Gastroesophageal sphincter (tissue), 3 donors: ENCODE measurements around the gene FN1.
A peak's percentile ranks its signal among the peaks of the same experiment; 100 is the strongest.

Experiments
- EP300 ChIP-seq: sonication (generic); formaldehyde crosslinking; IDR thresholded peaks from one replicate; pipeline ENCODE4 v1.6.1; 2017; ENCODE audit warnings: antibody characterized with exemption, mild to moderate bottlenecking
- POLR2A ChIP-seq, 2 donors: fragments of 450-650 bp; IDR thresholded peaks; one replicate each; pipeline ENCODE4 v1.6.1; 2017; ENCODE audit warnings: antibody characterized with exemption in 2 of 2, mild to moderate bottlenecking in 2 of 2, moderate library complexity in 1 of 2
- POLR2AphosphoS5 ChIP-seq: sonication (generic); formaldehyde crosslinking; IDR thresholded peaks from one replicate; pipeline ENCODE4 v1.6.1; 2017; ENCODE audit warnings: antibody characterized with exemption
- TF ChIP-seq, protein P1 (sequence below), 4 experiments: fragments of 200-600 bp in 2 of 4; fragments of 450-650 bp in 2 of 4; sonication (generic) in 1 of 4; IDR thresholded peaks; one replicate each; pipeline ENCODE4 v1.5.1; 2017 to 2019; ENCODE audit warnings: antibody characterized with exemption in 4 of 4, mild to moderate bottlenecking in 2 of 4, moderate library complexity in 2 of 4

DNA sequence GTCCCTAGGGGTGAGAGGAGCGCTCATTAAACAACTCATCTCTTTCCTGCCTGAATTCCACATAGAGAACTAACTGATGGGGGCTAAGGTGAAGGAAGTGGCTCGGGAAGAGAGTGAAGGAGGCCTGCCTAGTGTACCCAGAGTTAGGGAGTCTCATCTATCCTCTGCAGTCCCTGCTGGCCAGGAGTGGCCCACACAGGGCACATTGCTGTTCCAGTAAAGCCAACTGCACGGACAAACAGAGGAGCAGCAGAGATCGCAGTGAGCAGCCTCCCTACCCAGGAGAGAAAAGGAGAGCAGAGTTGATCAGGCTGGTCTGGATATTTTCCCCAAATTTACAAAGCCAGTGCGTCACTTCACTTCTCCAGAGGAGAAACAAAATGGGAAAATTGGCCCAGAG, 16.9 kb upstream of the FN1 start:
- TF ChIP-seq, protein P1, sequence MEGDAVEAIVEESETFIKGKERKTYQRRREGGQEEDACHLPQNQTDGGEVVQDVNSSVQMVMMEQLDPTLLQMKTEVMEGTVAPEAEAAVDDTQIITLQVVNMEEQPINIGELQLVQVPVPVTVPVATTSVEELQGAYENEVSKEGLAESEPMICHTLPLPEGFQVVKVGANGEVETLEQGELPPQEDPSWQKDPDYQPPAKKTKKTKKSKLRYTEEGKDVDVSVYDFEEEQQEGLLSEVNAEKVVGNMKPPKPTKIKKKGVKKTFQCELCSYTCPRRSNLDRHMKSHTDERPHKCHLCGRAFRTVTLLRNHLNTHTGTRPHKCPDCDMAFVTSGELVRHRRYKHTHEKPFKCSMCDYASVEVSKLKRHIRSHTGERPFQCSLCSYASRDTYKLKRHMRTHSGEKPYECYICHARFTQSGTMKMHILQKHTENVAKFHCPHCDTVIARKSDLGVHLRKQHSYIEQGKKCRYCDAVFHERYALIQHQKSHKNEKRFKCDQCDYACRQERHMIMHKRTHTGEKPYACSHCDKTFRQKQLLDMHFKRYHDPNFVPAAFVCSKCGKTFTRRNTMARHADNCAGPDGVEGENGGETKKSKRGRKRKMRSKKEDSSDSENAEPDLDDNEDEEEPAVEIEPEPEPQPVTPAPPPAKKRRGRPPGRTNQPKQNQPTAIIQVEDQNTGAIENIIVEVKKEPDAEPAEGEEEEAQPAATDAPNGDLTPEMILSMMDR (IDR thresholded peaks at IDR 0.05): peak in 1 of 4 experiments; percentile 34
- TF ChIP-seq POLR2A (IDR thresholded peaks at IDR 0.05): no peak
- TF ChIP-seq POLR2AphosphoS5: no peak
- no peak for TF ChIP-seq EP300
